Lower leg skin (tissue), 3 donors: ENCODE results near the gene CARD8.

ENCODE experiments used
- CTCF ChIP-seq, 3 donors: fragments of 450-650 bp; IDR thresholded peaks; one replicate each; pipeline ENCODE4 v1.5.1; 2016; ENCODE audit warnings: antibody characterized with exemption in 3 of 3, mild to moderate bottlenecking in 3 of 3, moderate library complexity in 2 of 3
- POLR2A ChIP-seq, 2 donors: fragments of 450-650 bp; IDR thresholded peaks; one replicate each; pipeline ENCODE4 v1.6.1; 2016 to 2017; ENCODE audit warnings: antibody characterized with exemption in 2 of 2, mild to moderate bottlenecking in 1 of 2, moderate library complexity in 1 of 2

DNA sequence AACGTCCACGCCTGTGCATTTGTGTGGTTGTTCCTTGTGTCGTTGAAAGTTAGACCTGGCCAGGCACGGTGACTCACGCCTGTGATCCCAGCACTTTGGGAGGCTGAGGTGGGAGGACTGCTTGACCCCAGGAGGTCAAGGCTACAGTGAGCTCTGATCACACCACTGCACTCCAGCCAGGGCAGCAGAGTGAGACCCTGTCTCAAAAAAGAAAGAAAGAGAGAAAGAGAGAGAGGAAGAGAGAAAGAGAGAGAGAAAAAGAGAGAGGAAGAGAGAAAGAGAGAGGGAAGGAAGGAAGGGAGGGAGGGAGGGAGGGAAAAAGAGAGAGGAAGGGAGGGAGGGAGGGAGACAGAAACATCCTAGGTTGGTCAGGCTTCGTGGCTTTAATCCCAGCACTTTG lies 19.2 kb upstream of the CARD8 start:
- TF ChIP-seq CTCF (IDR thresholded peaks at IDR 0.05) (no peak), POLR2A (IDR thresholded peaks at IDR 0.05) (no peak)
